D721Med (cell line): Measurements from ENCODE around the gene MSANTD3.

Experiments
- DNase-seq: peaks from one replicate; pipeline ENCODE4 v3.0.0; 2011; ENCODE audit warnings: low spot score; ENCODE audit not compliant: insufficient read length
- FAIRE-seq: peaks from 2 replicates; lab custom pipeline; 2011; peaks lifted over from hg19 to GRCh38; lab: Jason Lieb, UNC
- TF ChIP-seq, protein P1 (sequence below): IDR thresholded peaks from 2 replicates; pipeline ENCODE4 v1.5.1; 2012; ENCODE audit warnings: mild to moderate bottlenecking, control low read depth; ENCODE audit not compliant: insufficient read depth; ENCODE audit errors: missing control alignments

The MSANTD3 gene

DNA sequence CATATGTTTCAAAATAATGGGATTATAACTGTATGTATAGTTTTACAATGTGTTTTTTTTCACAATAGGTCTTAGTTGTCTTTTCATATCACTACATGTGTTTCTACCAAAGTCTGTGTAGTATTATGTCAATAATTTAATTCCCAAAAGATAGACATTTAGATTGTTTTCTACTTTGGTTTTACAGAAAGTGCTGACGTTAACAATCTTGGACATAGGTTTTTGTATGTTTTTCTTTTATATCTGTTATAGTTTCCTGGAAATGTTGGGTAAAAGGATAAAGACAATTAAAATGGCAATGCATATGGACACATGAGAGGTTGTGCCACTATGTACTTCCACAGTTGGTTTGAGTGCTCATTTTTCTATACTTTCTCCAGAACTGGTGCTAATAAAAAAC lies 61.2 kb downstream of the MSANTD3 start:
- no peak for DNase-seq
- TF ChIP-seq, protein P1, sequence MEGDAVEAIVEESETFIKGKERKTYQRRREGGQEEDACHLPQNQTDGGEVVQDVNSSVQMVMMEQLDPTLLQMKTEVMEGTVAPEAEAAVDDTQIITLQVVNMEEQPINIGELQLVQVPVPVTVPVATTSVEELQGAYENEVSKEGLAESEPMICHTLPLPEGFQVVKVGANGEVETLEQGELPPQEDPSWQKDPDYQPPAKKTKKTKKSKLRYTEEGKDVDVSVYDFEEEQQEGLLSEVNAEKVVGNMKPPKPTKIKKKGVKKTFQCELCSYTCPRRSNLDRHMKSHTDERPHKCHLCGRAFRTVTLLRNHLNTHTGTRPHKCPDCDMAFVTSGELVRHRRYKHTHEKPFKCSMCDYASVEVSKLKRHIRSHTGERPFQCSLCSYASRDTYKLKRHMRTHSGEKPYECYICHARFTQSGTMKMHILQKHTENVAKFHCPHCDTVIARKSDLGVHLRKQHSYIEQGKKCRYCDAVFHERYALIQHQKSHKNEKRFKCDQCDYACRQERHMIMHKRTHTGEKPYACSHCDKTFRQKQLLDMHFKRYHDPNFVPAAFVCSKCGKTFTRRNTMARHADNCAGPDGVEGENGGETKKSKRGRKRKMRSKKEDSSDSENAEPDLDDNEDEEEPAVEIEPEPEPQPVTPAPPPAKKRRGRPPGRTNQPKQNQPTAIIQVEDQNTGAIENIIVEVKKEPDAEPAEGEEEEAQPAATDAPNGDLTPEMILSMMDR: no peak
- FAIRE-seq: no peak

DNA sequence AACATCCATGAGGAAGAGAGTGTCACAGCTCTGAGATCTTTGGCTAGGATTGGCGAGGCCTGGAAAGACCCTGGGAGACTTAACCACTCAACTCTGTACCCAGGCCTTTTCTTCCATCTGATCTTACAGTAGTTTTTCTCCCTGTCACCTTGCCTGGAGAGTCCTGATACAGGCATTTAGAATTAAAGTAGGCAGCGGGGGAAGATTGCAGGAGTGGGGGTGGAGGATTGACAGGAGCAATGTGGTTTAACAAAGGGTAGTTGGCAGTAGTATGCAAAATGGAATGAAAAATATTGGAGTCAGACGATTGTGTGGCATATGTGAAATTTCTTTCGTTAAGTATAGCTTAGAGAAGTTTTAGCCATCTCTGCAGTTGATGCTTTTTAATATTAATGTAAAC lies 62.9 kb downstream of the MSANTD3 start:
- FAIRE-seq (no peak), DNase-seq (no peak)
- TF ChIP-seq, protein P1: no peak

DNA sequence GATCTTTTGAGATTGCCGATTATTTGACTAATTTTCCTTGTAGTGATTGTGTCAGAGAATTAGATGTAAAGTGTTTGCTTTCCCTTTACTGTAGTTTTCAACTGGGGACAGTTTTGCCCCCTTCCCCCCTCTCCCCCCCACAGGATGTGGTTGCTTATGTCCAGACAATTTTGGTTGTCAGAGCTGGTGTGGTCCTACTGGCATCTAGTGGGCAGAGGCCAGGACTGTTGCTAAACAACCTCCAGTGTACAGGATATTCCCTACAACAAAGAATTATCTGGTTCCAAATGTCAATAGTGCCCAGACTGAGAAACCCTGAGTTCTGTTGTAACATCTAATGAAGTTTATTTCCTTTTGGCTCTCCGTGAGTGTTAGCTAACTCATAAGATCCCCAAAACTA lies 66.0 kb downstream of the MSANTD3 start:
- no peak for DNase-seq
- TF ChIP-seq, protein P1: no peak
- FAIRE-seq: no peak

DNA sequence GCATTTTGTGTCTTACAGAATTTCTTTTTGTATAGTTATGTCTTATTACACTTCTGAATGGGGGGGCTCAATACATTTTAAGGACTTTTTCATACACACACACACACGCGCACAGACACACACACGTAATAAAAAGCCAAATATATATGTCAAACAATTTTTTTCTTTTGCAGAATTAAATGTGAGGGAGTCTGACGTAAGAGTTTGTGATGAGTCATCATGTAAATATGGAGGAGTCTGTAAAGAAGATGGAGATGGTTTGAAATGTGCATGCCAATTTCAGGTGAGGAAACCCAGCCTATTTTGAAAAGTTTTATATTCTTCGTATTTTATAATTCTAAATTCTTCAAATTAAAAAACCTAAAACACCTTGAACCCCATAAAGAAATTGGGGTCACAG lies 71.6 kb downstream of the MSANTD3 start:
- TF ChIP-seq, protein P1: no peak
- FAIRE-seq (no peak), DNase-seq (no peak)

DNA sequence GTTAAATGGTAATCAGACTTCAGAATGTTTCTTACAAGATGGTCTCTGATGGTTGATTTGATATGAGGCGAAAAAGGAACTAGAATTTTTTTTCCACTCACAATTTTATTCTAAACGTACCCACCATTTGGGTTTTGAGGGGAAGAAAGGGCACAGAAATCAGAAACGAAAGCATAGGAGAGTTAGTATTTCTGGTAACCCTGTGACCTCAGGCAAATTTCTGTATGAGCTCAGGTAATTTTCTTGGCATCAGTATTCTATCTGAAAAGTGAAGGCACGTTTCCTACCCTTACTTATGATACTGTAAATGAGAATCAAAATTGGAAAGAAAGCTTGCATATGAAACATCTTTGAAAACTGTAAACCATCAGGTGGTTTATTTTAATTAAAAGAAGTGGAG lies 72.5 kb downstream of the MSANTD3 start:
- TF ChIP-seq, protein P1: no peak
- FAIRE-seq (no peak), DNase-seq (no peak)

DNA sequence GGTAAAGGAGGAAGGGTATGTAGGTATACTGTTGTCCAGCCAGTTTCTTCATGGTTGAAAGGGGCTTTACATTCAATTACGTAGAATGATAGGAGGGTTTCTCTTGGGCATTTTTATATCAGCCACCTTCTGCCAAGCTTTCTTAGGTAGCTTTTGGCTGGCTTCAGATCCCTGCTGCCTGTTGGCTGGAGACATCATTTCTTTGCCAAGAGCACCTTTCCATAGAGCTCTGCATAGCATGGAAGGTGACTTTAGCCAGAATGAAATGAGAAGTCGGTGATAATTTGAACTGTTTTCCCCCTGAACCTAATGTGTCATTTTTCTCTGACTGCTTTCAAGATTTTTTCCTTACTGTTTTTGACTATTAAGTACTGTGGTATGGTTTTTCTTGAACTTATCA lies 72.9 kb downstream of the MSANTD3 start:
- FAIRE-seq (no peak), DNase-seq (no peak)
- TF ChIP-seq, protein P1: no peak
